Epithelial cell of proximal tubule (primary cell): ENCODE data around the gene PDLIM3. TPM values are rescaled to one million over a fixed set of nuclear protein-coding genes. Genes with fewer than 3 reads are reported as not detected.
A peak's percentile ranks its signal among the peaks of the same experiment; 100 is the strongest.

Experiments
- DNase-seq: peaks from one replicate; pipeline ENCODE4 v3.0.0-alpha.2; 2011; ENCODE audit warnings: low read depth
- H3K4me3 ChIP-seq: 2 replicates; pipeline ENCODE4 v1.5.1; 2011; ENCODE audit warnings: low read depth, mild to moderate bottlenecking, low read length
- total RNA-seq: library from RNA; depleted of rRNA; stranded (reverse); fragments of >200 nt; gene quantifications from 2 replicates; pipeline ENCODE4 v1.2.3, GENCODE V29; 2015
- TF ChIP-seq, protein P1 (sequence below): conservative IDR thresholded peaks from 2 replicates; pipeline ENCODE4 v1.5.1; 2012; ENCODE audit warnings: low read depth, mild to moderate bottlenecking, low read length

The PDLIM3 gene
- total RNA-seq, 1 donor from 2014 or later, result 7.8 TPM

- no peak overlapping the region for H3K4me3 ChIP-seq
- DNase-seq, result no peak
- TF ChIP-seq, protein P1, sequence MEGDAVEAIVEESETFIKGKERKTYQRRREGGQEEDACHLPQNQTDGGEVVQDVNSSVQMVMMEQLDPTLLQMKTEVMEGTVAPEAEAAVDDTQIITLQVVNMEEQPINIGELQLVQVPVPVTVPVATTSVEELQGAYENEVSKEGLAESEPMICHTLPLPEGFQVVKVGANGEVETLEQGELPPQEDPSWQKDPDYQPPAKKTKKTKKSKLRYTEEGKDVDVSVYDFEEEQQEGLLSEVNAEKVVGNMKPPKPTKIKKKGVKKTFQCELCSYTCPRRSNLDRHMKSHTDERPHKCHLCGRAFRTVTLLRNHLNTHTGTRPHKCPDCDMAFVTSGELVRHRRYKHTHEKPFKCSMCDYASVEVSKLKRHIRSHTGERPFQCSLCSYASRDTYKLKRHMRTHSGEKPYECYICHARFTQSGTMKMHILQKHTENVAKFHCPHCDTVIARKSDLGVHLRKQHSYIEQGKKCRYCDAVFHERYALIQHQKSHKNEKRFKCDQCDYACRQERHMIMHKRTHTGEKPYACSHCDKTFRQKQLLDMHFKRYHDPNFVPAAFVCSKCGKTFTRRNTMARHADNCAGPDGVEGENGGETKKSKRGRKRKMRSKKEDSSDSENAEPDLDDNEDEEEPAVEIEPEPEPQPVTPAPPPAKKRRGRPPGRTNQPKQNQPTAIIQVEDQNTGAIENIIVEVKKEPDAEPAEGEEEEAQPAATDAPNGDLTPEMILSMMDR, result no peak
Measured at GRCh38 chr4:185488650-185489049, 46.7 kb downstream of the PDLIM3 start.

GRCh38 chr4:185481401-185481800 lies 53.9 kb downstream of the PDLIM3 start:
- H3K4me3 ChIP-seq, result no peak overlapping the region
- no peak for DNase-seq
- TF ChIP-seq, protein P1, result no peak

DNA sequence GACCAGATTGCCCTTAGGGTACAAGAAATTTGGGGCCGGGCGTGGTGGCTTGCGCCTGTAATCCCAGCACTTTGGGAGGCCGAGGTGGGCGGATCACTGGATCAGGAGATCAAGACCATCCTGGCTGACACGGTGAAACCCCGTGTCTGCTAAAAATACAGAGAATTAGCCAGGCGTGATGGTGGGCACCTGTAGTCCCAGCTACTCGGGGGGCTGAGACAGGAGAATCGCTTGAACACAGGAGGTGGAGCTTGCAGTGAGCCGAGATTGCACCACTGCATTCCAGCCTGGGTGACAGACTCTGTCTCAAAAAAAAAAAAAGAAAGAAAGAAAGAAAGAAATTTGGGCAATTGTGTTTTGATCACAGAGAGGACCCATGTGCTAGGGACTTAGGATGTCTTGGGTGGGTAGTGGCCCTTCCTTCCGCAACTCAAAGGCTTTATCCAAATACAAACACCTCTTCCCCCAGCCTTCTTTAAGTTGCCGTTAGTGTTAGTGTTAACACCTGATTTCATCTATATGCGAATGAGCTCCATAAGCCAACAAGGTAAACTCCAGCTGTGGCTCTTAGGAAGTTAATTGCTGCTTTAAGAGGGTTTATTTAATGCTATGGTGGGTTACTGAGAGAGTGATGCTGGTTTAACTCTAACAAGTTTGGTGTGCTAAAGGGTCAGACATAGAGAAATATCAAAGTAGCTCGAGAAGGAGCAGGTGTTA lies 55.1 kb downstream of the PDLIM3 start:
- TF ChIP-seq, protein P1, result no peak

DNA sequence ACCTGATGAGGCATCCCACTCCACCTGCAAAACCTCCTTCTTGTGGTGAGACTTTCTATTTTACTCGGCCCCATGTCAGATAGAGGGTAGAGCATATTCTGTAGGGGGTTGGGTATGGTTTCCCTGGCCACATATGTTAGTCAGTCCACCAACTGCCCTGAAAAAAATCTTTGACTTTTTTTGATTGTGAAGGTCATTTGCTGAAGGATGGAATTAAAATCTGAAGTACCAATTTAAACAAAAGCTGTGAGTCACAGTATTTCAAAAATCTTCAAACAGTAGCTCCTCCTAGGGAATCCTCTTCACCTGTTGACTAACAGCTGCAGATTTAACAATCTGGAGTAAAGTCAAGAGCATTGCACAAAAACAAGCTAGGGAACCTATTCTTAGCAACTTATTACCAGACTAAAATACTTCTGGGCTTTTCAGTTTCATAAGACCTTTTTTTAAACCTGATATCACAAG lies 55.8 kb downstream of the PDLIM3 start:
- no peak for DNase-seq
- TF ChIP-seq, protein P1, result no peak
- H3K4me3 ChIP-seq, result no peak overlapping the region

More for the DNA sequence above, 55.1 kb downstream of the PDLIM3 start:
- no peak overlapping the region for H3K4me3 ChIP-seq
- no peak for DNase-seq

DNA sequence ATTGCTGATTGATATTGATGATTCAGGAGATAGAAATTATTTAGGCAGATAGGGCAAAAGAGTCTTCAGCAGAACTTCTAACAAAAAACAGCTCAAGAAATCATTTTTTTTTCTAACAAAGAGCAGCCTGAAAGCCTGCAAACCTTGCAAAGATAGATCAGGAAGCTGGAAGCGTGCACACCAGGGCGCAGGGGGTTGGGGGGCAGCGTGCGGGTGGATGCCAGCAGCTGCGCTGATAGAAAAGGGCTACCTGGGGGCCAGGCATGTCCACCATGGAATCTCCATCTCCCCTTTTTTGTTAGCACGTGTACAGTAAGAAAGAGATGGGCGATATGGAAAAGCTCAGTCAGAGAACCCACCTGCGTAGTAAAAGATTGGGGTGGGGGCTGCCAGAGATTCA lies 62.1 kb downstream of the PDLIM3 start:
- no peak for DNase-seq
- TF ChIP-seq, protein P1, result no peak
- H3K4me3 ChIP-seq, result no peak overlapping the region

GRCh38 chr4:185472103-185472542 lies 63.2 kb downstream of the PDLIM3 start:
- DNase-seq, result no peak
- peak overlapping the region; percentile 69 for H3K4me3 ChIP-seq
- TF ChIP-seq, protein P1, result no peak
